HG03378 (cell line): ENCODE data around the gene OR8B4.
"Not testable (repeated sequence)": the region's sequence is repeated elsewhere in the genome, so short reads cannot be mapped to it uniquely, and the experiment has no call there.

ENCODE experiments used
- ATAC-seq: cut with Tn5 transposase; IDR thresholded peaks from one replicate; pipeline ENCODE4 v1.9.1; 2021; ENCODE audit warnings: mild to moderate bottlenecking, moderate library complexity; ENCODE audit not compliant: unreplicated experiment

OR8B4 gene

DNA sequence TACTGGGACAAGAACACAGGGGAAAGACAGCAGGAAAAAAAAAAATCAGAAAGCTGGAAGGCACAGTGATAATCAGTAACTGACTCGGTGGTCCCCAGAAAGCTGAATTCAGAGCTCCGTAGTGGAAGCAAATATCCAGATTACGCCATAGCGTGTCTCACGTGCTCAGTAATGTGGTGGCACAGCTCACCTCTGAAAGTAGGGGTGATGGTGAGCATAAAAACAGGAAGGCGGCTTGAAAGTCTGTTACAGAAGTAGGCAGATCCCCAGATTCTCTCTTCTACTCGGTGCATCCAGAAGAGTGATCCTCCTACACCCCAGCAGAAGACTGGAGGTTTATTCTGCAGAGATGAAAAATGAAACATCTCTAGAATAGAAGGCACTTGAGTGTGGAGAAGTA, 14.8 kb downstream of the OR8B4 start:
- no peak for ATAC-seq

DNA sequence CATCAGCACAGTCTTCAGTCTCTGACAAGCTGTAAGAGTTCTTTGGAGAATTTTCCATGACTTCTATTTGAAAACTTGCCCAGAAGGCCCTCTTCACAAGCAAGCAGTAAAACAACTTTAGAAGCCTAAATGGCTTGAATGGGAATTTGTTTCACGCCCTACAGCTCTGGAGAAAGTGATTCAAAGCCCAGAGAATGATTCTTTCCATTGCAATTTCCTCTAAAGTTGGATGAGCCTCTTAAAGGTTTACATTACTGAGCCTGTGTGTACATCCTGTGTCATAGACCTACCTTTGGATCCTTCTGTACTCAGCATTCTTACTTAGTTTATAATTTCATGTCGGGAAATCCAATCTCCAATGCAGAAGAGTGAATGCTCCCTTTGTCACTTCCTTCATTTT, 19.1 kb downstream of the OR8B4 start:
- no peak for ATAC-seq

DNA sequence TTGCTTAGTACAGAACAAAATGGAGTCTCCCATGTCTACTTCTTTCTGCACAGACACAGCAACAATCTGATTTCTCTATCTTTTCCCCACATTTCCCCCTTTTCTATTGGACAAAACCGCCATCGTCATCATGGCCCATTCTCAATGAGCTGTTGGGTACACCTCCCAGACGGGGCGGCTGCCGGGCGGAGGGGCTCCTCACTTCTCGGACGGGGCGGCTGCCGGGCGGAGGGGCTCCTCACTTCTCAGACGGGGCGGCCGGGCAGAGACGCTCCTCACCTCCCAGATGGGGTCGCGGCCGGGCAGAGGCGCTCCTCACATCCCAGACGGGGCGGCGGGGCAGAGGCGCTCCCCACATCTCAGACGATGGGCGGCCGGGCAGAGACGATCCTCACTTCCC, 21.5 kb downstream of the OR8B4 start:
- not testable (repeated sequence) for ATAC-seq

DNA sequence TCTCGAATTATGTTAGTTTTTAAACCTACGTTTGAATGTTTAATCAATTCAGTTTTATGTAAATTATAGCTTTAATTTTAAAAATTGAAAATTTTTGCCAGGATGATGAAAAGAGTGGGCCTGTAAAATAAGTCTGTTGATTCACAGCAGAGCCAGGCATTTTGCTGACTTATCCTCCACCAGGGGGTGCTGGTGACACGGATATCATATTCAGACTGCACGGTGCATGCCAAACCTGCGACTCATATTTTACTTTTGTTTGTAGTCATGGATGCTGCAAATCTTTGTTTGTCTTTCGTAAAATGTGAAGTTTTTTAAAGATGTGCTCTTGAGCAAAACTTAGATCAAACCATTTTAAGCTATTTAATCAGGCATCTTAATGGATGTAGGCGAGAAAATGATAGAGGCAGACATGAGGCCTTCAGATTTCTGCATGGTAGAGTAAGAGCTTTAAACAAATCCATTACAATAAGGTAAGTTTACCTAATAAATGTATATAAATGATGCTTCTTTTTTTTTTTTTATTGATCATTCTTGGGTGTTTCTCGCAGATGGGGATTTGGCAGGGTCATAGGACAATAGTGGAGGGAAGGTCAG, 22.2 kb downstream of the OR8B4 start:
- ATAC-seq, result peak; percentile 83

DNA sequence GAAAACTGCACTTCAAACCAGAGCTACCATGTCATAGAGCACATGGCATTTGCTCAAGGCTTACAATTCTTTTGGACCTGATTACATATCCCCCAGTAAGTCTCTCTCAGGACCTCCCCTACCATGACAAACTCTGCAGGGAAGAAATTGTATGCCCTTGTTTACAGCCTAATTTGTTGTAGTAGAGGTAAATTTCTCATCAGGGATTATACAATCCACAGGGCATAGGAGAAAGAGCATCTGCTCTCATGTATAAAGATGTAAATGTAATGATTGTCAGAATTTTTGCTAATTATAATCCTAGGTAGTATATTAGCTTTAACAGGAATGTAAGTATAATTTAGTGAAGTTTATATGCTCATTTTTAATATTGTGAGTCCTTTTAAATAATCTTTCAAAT, 25.7 kb downstream of the OR8B4 start, which contains the start of gene OR8B3:
Gene OR8B3 (minus strand): TSS at position 101 of the 400 bp plus-strand sequence. CDS start 1,673 bp downstream, outside the sequence.
- ATAC-seq, result no peak

DNA sequence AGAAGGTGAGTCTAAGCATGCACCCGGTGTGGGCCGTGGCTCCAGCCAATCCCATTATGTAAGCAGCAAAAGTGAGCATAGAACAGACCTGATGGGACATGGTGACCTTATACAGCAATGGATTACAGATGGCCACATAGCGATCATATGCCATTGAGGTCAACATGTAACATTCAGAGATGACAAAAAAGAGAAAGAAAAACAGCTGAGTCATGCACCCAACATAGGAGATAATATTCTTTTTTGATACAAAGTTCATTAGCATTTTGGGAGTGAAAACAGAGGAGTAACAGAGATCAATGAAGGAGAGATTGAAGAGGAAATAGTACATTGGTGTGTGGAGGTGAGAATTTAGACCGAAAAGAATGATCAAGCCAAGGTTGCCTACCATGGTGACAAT, 27.8 kb downstream of the OR8B4 start:
- not testable (repeated sequence) for ATAC-seq

DNA sequence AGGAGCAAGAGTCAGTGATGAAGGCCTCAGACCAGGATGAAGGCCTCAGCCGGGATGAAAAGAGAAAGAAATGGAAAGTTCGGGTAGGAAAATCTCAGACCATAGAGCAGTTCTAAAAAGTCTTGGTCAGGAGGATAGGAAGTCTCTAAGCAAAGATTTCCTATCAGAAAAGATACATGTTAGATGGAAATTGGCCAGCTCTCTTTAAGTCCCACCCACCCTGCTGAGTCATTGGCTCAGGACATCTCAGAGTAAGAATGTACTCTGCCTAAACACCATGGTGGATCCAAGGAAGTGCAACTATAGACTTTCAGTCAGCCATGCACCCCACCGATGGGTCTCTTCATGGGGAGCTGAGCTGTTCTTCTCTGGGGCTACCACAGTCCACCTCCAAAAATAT, 30.3 kb downstream of the OR8B4 start:
- no peak for ATAC-seq

DNA sequence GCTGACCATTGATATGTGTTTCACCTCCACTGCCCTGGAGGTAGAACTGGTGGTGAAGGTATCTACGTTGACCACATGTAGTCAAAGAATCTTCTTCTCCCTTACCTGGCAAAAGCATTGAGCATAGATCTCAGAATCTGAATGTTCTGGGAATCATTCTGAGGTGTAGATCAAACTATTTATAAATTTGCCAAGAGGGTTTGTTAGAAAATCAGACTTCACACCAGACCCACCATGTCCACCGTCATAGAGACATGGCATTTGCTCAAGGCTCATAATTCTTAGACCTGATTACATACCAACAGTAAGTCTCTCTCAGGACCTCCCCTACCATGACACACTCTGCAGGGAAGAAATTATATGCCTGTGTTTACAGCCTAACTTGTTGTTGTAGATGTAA, 40.3 kb downstream of the OR8B4 start, which contains the start of gene OR8B2:
Gene OR8B2 (minus strand): TSS at position 101 of the 400 bp plus-strand sequence. CDS start 1,156 bp downstream, outside the sequence.
- ATAC-seq, result no peak

DNA sequence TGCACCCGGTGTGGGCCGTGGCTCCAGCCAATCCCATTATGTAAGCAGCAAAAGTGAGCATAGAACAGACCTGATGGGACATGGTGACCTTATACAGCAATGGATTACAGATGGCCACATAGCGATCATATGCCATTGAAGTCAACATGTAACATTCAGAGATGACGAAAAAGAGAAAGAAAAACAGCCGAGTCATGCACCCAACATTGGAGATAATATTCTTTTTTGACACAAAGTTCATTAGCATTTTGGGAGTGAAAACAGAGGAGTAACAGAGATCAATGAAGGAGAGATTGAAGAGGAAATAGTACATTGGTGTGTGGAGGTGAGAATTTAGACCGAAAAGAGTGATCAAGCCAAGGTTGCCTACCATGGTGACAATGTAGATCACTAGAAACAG, 41.8 kb downstream of the OR8B4 start:
- ATAC-seq, result not testable (repeated sequence)

DNA sequence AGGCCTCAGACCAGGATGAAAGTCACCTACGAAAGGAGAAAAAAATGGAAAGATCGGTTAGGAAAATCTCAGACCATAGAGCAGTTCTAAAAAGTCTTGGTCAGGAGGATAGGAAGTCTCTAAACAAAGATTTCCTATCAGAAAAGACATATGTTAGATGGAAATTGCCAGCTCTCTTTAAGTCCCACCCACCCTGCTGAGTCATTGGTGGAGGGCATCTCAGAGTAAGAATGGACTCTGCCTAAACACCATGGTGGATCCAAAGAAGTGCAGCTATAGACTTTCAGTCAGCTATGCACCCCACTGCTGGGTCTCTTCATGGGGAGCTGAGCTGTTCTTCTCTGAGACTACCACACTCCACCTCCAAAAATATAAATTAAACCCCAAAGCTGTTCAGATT, 44.1 kb downstream of the OR8B4 start:
- ATAC-seq, result no peak

DNA sequence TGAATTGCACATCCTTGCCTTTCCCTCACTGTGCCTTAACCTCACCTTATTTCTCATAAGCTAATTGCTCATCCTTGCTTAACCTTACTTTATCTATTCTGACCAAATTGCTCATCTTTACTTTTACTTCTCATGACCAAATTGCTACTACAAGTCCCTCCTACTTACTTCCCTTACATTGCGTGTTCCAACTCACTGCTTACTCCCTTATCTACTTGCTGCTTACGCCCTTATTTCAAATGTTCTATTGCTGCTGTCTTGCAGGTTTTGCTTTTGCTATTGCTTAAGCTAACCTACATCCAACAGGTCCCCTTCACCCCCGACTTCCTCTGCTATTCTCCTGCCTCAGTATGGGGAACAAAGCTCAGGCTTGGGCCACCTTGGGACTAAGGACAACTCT, 48.4 kb downstream of the OR8B4 start:
- no peak for ATAC-seq
